ENCODE data around the gene DOCK6. TPM values are rescaled to one million over a fixed set of nuclear protein-coding genes. Genes with fewer than 3 reads are reported as not detected.
"Not testable (repeated sequence)": the region's sequence is repeated elsewhere in the genome, so short reads cannot be mapped to it uniquely, and the experiment has no call there.

DOCK6 gene
- total and polyA plus RNA-seq, 5 donors, result 23.8 to 68.5 (median 35.8) TPM

- Histone ChIP-seq H3K4me1 (ENCODE audit: control insufficient read depth, insufficient read depth, low read length) (peaks cover 3% of the 10 kb centered on the region), H3K27me3 (ENCODE audit: control insufficient read depth, insufficient read depth) (no peaks in the 10 kb centered on the region), H3K27ac (ENCODE audit: low read length) (no peak overlapping the region), H3K4me3 (ENCODE audit: low read length) (no peak overlapping the region), H3K9me3 (ENCODE audit: control insufficient read depth, low read length) (no peaks in the 10 kb centered on the region)
- intact Hi-C loops (cut with DNase I), result no loop called here
- 62% methylated on average over 5 of the region's 5 CpGs for WGBS
- ATAC-seq (no peak), DNase-seq (no peak)
These were observed 91.2 kb downstream of the DOCK6 start for GRCh38 chr19:11171144-11171543.

GRCh38 chr19:11169896-11170678, 92.2 kb downstream of the DOCK6 start:
- 75% methylated on average over 31 of the region's 31 CpGs for WGBS

GRCh38 chr19:11168568-11168967, 93.8 kb downstream of the DOCK6 start:
- DNase-seq (no peak), ATAC-seq (no peak)
- Histone ChIP-seq H3K27me3 (ENCODE audit: control insufficient read depth, insufficient read depth) (no peaks in the 10 kb centered on the region), H3K4me1 (ENCODE audit: control insufficient read depth, insufficient read depth, low read length) (peaks cover 11% of the 10 kb centered on the region), H3K4me3 (ENCODE audit: low read length) (no peak overlapping the region), H3K27ac (ENCODE audit: low read length) (no peak overlapping the region), H3K9me3 (ENCODE audit: control insufficient read depth, low read length) (no peaks in the 10 kb centered on the region)
- intact Hi-C loops (cut with DNase I), result no loop called here
- 88% methylated on average over 7 of the region's 7 CpGs for WGBS

More at GRCh38 chr19:11169896-11170678, 92.2 kb downstream of the DOCK6 start:
- DNase-seq (peak in 1 of 3 donors; percentile 70), ATAC-seq (no peak)
- intact Hi-C loops (cut with DNase I), result no loop called here
- Histone ChIP-seq H3K4me1 (ENCODE audit: control insufficient read depth, insufficient read depth, low read length) (peaks cover 6% of the 10 kb centered on the region), H3K4me3 (ENCODE audit: low read length) (no peak overlapping the region), H3K27me3 (ENCODE audit: control insufficient read depth, insufficient read depth) (no peaks in the 10 kb centered on the region), H3K9me3 (ENCODE audit: control insufficient read depth, low read length) (no peaks in the 10 kb centered on the region), H3K27ac (ENCODE audit: low read length) (no peak overlapping the region)

- DNase-seq, result peak; percentile 79 to 88 (median 85)
- Histone ChIP-seq H3K27ac (ENCODE audit: low read length) (peak overlapping the region; percentile 44), H3K27me3 (ENCODE audit: control insufficient read depth, insufficient read depth) (no peaks in the 10 kb centered on the region), H3K4me1 (ENCODE audit: control insufficient read depth, insufficient read depth, low read length) (peaks cover 12% of the 10 kb centered on the region), H3K9me3 (ENCODE audit: control insufficient read depth, low read length) (no peaks in the 10 kb centered on the region), H3K4me3 (ENCODE audit: low read length) (no peak overlapping the region)
- WGBS, result 51% methylated on average over 26 of the region's 26 CpGs
- peak; percentile 65 to 76 for ATAC-seq
- intact Hi-C loops (cut with DNase I), result no loop called here
These were observed 95.8 kb downstream of the DOCK6 start for GRCh38 chr19:11166281-11167142.

- Histone ChIP-seq H3K9me3 (ENCODE audit: control insufficient read depth, low read length) (no peaks in the 10 kb centered on the region), H3K27me3 (ENCODE audit: control insufficient read depth, insufficient read depth) (no peaks in the 10 kb centered on the region), H3K27ac (ENCODE audit: low read length) (peak overlapping the region; percentile 79), H3K4me1 (ENCODE audit: control insufficient read depth, insufficient read depth, low read length) (peaks cover 12% of the 10 kb centered on the region), H3K4me3 (ENCODE audit: low read length) (no peak overlapping the region)
- ATAC-seq (peak; percentile 1 to 18), DNase-seq (no peak)
- 62% methylated on average over 13 of the region's 13 CpGs for WGBS
- intact Hi-C loops (cut with DNase I), result no loop called here
These were observed 96.8 kb downstream of the DOCK6 start for GRCh38 chr19:11165486-11166030.

- Histone ChIP-seq H3K4me3 (ENCODE audit: low read length) (no peak overlapping the region), H3K4me1 (ENCODE audit: control insufficient read depth, insufficient read depth, low read length) (peaks cover 12% of the 10 kb centered on the region), H3K27me3 (ENCODE audit: control insufficient read depth, insufficient read depth) (no peaks in the 10 kb centered on the region), H3K9me3 (ENCODE audit: control insufficient read depth, low read length) (no peaks in the 10 kb centered on the region), H3K27ac (ENCODE audit: low read length) (peak overlapping the region; percentile 79)
- DNase-seq, result peak; percentile 90 to 96 (median 94)
- ATAC-seq, result peak; percentile 80 to 84
- intact Hi-C loops (cut with DNase I), result loop anchor here in 1 of 4 donors (5.0 kb wide), 1 partner anchor 32 kb away; the partner anchor contains the start of gene KANK2
- WGBS, result 31% methylated on average over 17 of the region's 17 CpGs
These were observed 97.4 kb downstream of the DOCK6 start for GRCh38 chr19:11164879-11165406.

- H3K27me3 ChIP-seq (ENCODE audit: control insufficient read depth, insufficient read depth), result no peaks in the 10 kb centered on the region
- ATAC-seq (no peak), DNase-seq (peak in 1 of 3 donors; percentile 66)
- peaks cover 12% of the 10 kb centered on the region for H3K4me1 ChIP-seq (ENCODE audit: control insufficient read depth, insufficient read depth, low read length)
- H3K4me3 ChIP-seq (ENCODE audit: low read length), result no peak overlapping the region
- 46% methylated on average over 11 of the region's 11 CpGs for WGBS
- H3K9me3 ChIP-seq (ENCODE audit: control insufficient read depth, low read length), result no peaks in the 10 kb centered on the region
- peak overlapping the region; percentile 79 for H3K27ac ChIP-seq (ENCODE audit: low read length)
- intact Hi-C loops (cut with DNase I), result loop anchor here in 1 of 4 donors (5.0 kb wide), 1 partner anchor 33 kb away; the partner anchor contains the start of gene KANK2
These were observed 98.0 kb downstream of the DOCK6 start for GRCh38 chr19:11164296-11164695.

GRCh38 chr19:11160440-11160768, 101.9 kb downstream of the DOCK6 start:
- not testable (repeated sequence) for H3K27me3 ChIP-seq (ENCODE audit: control insufficient read depth, insufficient read depth); H3K4me1 ChIP-seq (ENCODE audit: control insufficient read depth, insufficient read depth, low read length); H3K4me3 ChIP-seq (ENCODE audit: low read length); H3K9me3 ChIP-seq (ENCODE audit: control insufficient read depth, low read length); DNase-seq; ATAC-seq; H3K27ac ChIP-seq (ENCODE audit: low read length)
- 89% methylated on average over 2 of the region's 2 CpGs for WGBS
- intact Hi-C loops (cut with DNase I), result loop anchor here in 1 of 4 donors (5.0 kb wide), 1 partner anchor 37 kb away; the partner anchor contains the start of gene KANK2

- ATAC-seq (peak; percentile 25 to 56), DNase-seq (peak; percentile 52 to 83 (median 76))
- no peaks in the 10 kb centered on the region for H3K27me3 ChIP-seq (ENCODE audit: control insufficient read depth, insufficient read depth)
- no peaks in the 10 kb centered on the region for H3K9me3 ChIP-seq (ENCODE audit: control insufficient read depth, low read length)
- H3K4me3 ChIP-seq (ENCODE audit: low read length), result no peak overlapping the region
- H3K4me1 ChIP-seq (ENCODE audit: control insufficient read depth, insufficient read depth, low read length), result peaks cover 9% of the 10 kb centered on the region
- intact Hi-C loops (cut with DNase I), result loop anchor here in 1 of 4 donors (5.0 kb wide), 1 partner anchor 37 kb away; the partner anchor contains the start of gene KANK2
- WGBS, result 25% methylated on average over 16 of the region's 16 CpGs
- peak overlapping the region; percentile 61 for H3K27ac ChIP-seq (ENCODE audit: low read length)
These were observed 102.5 kb downstream of the DOCK6 start for GRCh38 chr19:11159598-11160439.
